ENCODE measurements around the gene CCDC158.
"Not testable (repeated sequence)": the region's sequence is repeated elsewhere in the genome, so short reads cannot be mapped to it uniquely, and the experiment has no call there.

The CCDC158 gene

DNA sequence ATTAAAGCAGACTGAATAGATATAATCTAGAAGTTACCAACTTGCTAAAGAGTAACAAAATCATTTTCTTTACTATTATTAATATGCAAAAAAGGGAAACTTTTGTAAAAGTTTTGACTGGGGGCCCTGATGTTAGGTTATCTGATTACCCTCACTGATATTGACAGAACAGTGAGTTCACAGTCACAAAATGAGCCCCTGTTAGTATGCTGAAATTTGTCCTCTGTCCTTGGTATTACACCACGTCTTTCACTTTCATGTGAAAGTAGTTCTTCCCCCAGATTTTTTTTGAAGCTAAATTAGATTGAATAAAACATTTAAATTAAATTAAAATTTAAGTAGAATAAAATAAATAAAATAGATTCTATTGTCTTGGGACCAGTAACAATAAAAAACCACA is 108.5 kb downstream of the CCDC158 start:
- DNase-seq (ENCODE audit: low read depth in 1 of 2, low spot score in 1 of 2) = no peak

DNA sequence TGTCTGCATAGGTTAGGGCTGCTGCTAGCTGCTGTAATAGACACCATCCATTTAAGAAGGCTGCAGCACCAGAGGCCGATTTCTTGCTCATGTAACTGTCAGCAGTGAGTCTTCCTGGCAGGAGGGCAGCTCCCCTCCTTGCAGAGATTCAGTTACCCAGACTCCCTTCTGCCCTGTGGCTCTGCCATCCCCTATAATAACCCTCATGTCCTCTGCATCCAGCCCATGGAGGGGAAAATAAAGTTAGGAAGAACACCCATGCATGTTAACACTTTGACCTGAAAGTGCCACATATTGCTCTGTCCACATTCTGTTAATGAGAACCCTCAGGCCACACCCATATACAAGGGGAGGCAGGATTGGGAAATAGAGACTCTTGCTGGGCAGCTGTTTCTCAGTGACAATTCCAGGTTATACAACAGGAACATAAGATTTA is 109.0 kb downstream of the CCDC158 start:
- no peak for DNase-seq (ENCODE audit: low read depth in 1 of 2, low spot score in 1 of 2)

DNA sequence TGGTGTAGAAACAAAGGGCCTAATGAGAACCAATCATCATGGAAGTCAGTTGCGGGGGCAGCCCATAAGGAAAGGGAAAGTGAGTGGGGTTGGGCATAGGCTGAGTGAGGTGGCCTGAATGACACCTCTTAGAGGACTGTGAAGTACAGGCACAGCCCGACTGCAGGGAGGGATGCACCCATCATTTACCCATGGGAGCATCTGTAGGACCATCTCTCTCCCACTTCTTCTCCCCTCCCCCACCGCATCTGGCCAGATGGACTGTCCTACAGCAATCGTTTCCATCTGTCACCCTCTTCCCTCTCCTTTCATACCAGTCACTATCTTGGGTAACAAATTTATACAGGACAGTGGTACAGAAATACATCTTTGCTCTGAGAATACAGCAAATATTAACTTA is 110.3 kb downstream of the CCDC158 start:
- DNase-seq (ENCODE audit: low read depth in 1 of 2, low spot score in 1 of 2) = no peak

DNA sequence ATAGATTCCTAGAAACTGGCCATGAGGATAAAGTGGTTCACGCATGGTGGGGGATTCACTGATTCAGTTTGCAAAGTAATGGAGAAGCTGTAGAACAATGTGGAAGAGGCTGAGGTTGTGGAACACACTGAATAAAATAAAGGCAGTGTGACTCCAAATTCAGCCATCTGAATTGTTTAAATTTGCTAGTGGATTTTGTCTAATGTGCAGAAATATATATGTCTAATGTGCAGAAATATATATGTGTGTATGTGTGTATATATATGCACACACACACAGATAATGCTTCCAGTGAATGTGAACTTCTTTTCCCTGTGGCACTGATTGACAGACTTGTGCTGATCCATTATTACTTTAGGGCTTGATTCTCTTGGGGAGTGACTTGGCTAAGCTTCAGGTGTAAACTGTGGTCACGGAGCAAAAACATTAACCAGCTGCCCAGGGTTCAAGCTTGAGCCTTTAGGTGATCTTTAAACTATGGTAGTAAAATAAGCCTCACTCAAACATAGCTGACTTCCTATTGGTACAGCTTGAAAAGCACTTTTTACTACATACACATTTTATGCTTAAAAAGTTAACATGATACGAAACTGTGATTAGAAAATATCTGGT is 110.9 kb downstream of the CCDC158 start:
- DNase-seq (ENCODE audit: low read depth in 1 of 2, low spot score in 1 of 2) = no peak

DNA sequence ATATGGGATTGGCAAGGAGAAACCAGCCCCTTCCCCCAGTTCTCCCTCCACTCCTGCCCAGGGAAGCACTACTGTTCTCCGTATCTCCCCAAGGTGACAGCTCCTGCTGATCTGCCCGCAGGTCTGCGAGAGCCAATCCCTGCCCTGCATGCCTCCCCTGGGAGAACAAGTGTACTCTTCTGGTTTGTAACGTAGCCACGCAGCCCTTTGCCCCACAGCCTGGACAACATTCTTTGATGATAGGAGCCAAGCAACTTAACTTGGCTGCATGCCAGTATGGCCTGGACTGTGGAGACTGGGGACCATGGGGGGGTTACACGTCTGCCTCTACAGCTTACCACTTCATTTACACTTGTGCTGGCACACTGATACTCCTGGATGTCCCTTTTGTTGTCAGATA is 112.4 kb downstream of the CCDC158 start:
- no peak for DNase-seq (ENCODE audit: low read depth in 1 of 2, low spot score in 1 of 2)

DNA sequence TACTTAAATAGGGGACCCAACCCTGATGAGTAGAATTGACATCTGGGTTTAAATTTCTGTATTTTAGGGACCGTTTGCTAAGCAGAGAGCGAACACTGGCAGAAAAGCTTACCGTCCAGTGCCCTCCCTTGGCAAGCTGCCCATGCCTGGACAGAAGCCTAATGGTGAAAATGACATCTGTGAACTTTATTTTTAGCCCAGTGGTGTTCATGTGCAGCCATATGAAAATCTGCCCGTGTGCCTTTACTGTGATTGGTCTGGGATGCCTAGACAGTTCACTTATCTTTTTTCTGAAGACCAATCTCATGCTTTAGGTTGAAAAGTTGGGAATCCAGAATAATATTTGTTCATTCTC is 113.3 kb downstream of the CCDC158 start:
- DNase-seq (ENCODE audit: low read depth in 1 of 2, low spot score in 1 of 2) = no peak

DNA sequence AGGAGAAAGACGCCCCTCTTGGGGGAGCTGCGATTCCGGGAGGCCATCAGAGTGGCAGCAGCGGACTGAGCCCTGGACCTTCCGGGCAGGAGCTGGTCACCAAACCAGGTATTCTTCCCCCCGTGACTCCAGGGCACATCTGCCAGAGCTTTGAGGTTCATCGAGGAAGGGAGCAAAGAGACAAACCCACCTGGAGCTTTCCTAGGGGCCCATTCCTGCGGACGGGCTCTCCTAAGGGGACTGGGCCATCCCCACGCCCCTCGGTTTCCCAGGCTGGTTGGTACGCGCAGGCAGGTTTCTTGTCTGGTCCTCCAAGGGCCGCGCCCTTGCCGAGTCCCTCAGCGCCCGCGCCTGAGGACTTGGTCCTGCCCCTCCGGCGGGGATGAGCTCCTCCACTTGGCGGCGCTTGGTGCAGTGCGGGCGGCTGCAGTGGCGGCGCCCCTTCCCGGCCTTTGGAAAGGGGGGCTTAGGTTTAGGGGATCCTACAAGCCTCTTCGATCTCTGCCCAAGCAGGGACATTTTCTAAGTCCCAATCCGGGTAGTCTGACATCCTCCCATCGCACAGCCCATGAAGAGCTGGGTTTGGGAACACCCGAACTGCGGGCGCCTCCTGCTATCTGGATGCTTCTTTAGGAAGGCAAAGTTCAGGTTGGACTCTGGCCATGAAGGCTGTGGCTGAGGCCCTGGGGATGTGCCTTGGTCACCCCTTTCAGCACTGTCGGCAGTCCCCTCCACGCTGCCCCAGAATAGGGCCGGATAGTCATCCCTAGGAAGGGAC is 113.9 kb downstream of the CCDC158 start:
- no peak for DNase-seq (ENCODE audit: low read depth in 1 of 2, low spot score in 1 of 2)

DNA sequence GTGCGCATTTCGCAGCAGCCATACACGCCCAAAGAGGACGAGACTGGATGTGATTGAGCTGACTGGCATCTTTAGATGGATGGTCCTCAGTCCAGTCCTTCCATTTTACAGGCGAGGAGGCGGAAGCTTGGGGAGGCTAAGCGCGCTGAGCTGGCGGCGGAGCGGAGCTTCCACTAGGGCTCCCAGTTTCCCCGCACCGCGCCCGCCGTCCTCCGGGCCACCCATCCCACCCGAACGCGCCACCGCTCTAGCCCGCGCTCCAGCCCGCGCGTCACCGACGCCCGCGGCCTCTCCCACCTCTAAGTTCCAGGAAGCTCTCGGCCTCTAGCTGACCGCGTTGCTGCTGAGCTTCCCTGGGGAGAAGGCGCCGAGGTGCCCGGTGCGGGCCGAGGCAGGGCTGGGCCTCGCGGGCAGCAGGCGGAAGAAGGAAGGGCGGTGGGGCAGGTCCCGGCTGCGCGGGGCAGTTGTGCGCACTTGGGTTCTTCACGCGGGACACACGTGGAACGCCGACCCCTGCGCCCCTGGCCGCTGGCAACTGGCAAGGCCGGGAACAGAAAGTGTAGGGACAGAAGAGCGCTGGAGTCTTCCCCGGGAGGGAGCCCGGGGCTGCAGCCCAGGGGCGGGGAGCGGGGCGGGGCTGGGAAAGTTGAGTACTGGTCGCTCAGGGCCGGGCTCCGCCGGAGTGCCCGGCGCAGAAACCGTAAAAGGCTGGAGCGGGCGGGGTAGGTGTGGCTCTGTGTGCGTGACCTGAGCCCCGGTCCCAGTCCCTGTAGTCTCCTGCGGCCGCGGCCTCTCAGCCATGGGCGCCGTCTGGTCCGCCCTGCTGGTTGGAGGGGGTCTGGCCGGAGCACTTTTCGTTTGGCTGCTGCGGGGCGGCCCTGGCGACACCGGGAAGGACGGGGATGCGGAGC is 114.7 kb downstream of the CCDC158 start, which contains the start of gene STBD1:
Gene STBD1, plus strand, starts transcription at position 763 of the 911 bp plus-strand sequence. Its CDS starts 37 bp downstream, at position 800.
- DNase-seq (ENCODE audit: low read depth in 1 of 2, low spot score in 1 of 2) = no peak

DNA sequence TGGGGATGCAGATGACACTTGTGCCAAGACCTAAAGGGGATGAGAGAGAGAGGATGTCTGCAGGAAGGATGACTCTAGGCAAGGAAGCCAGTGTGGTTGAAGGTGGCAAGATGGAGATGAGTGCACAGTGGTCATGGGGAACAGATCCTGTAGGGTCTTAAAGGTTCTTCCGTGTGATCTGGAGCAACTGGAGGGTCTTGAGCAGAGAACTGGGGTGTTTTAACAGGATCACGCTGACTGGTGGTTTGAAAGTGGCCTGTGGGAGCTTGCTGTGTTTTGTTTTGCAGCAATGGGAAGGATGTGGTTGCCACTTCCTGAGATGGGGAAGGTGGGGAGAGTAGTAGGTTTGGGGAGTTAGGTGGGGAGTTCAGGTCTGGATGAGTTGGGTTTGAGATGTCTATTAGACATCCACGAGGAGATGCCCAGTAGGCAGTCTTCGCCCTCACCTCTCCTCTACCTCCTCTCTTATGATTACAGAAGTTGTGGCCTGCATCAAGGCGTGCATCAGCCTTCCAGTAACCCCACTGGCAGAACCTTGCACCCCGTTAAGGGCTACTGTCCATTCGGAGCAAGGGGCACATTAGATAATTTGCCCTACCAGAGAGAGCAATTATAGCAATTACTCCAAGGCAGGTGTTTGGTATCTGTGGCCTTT is 115.8 kb downstream of the CCDC158 start:
- no peak for DNase-seq (ENCODE audit: low read depth in 1 of 2, low spot score in 1 of 2)

DNA sequence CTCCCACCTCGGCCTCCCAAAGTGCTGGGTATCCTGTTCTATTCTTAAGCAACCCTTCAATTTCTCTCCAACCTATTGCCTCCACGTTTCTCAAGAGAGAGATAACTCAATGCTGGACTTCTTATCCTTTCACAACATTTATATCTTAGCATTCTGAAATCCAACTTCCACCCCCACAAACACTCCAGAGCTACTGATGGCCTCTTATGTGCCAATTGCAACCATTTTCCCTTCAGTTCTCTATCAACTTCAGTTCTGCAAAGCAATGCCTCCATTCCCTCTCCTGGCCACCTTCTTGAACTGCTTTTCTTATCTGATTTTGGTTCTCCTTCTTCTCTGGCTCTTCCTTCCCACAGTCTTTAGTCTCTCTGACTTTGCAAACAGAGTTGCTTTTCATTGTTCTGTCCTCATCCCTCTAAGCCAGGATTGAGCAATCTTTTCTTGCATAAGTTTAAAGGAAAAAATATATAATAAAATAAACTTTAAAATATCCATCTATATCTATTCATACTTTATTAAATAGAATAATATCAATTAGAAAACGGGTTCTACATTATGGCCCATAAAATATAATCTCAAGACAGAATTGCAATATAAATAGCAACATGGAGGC is 118.0 kb downstream of the CCDC158 start:
- DNase-seq (ENCODE audit: low read depth in 1 of 2, low spot score in 1 of 2) = no peak

DNA sequence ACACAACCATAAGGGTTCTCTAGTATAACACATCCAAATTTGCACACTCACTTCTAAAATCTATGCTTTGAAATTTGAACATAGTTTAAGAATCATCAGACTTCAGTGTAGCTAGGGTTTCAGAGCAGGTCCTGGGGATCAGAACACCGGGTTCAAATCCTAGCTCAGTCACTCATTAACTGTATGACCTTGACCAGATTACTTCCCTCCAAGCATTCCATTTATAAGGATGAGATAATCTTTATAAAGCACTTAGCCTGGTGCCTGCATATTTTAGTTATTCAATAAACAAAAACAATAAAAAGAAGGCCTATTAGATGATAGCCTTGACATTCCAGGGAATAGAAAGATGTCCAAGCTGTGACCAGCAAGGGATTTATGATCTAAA is 119.2 kb downstream of the CCDC158 start:
- DNase-seq (ENCODE audit: low read depth in 1 of 2, low spot score in 1 of 2) = no peak

DNA sequence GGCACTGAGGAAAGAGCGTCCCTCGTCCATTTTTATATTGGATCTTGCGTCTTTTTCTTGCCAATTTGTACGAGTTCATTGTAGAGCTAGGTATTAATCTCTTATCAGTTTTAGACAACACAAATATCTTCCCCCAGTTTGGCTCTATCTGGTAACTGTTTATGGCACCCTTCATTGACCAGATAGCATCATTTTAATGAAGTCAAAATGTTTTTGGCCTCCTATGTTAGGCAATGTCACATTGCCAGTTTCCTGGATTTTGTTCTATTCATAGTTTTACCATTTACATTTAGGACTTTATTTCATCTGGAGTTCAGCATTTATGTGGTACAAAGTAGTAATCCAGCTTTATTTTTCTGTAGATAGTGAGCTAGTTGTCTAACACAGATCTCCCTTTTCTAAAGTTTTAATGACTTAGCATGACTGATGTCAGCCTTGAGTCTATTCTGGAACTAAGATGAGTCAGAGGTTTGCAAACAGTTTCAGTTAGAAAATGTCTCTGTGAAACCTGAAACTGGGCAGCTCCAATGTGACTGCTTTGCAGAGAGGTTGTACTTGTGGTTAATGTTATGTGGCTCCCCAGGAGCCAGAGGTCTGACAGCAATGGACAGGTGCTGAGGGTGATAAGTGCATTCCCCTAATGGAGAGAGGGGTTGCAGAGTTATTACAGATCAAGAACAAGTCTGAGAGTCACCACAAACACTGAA is 119.7 kb downstream of the CCDC158 start:
- DNase-seq (ENCODE audit: low read depth in 1 of 2, low spot score in 1 of 2) = no peak

DNA sequence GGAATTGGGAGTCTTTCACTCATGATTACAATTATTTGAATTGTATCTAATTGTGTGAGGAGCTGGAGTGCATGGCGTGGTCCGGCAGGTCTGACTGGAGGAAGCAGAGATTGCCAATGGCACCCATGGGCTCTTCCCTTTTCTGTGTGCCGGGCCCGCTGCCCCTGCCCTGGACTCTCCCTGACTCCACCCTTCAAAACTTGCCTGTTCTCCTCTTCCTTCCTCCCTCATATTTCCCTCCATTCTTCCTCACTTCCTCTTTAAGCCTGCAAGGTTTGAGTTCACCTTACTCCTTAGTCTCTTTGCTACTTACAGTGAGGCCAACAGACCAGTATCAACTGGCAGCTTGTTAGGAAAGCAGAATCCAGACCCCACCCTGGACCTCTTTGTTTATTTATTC is 120.9 kb downstream of the CCDC158 start:
- DNase-seq (ENCODE audit: low read depth in 1 of 2, low spot score in 1 of 2) = no peak

DNA sequence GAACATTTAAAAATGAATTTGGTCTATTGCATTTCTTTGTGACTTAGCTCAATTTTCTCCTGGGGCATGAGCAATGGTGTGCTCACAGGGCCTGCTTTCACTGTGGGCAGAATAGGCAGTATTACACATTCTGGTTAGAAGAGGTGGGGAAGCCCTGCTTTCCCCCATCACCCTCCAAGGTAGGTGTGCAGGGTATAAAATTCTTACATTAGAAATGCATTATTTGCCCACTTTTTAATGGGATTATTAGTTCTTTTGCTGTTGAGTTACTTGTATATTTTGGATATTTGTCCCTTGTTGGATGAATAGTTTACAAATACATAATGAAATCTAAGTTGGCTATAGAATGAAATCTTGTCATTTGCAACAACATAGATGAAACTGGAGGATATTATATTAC is 122.7 kb downstream of the CCDC158 start:
- no peak for DNase-seq (ENCODE audit: low read depth in 1 of 2, low spot score in 1 of 2)

DNA sequence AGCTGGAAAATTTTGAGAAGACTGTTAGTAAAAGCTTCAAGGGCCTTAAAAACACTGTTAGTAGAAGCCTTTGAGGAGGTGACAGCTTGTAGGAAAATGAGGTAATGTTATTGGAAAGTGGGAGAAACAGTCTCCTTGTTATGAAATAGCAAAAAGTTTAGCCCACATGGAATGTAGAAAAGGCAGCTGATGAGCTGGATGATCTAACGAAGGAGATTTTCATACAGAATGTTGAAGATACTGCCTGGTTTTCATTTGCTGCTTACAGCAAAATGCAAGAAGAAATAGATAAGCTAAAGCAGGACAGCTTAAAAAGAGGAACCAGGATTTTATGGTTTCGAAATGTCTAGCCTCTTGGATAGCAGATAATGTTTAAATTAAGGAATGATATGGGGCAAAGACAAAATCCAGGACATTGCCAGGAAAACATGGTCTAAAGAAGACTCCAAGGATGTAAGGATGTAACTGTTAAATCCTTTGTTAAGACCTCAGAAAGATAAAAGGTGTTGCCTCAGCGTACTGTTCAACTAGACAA is 124.6 kb downstream of the CCDC158 start:
- DNase-seq (ENCODE audit: low read depth in 1 of 2, low spot score in 1 of 2) = no peak

DNA sequence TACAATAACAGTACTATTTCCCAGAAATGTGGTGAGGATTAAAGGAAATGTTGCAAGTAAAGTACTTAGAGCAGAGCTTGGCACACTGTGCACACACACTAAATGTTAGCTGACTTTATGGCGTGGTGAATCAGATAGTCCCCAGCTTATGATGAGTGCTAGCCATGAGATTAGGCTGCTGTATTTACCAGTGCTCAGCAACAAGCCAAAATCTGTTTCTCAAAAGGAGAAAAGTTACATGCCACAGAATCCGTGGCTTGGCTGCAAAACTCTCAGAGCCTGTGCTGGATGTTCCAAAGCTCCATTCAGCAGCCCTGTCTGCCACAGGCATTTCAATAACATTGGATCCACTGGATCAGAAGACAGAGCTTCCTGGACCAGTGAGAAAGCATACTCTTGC is 127.2 kb downstream of the CCDC158 start:
- no peak for DNase-seq (ENCODE audit: low read depth in 1 of 2, low spot score in 1 of 2)

DNA sequence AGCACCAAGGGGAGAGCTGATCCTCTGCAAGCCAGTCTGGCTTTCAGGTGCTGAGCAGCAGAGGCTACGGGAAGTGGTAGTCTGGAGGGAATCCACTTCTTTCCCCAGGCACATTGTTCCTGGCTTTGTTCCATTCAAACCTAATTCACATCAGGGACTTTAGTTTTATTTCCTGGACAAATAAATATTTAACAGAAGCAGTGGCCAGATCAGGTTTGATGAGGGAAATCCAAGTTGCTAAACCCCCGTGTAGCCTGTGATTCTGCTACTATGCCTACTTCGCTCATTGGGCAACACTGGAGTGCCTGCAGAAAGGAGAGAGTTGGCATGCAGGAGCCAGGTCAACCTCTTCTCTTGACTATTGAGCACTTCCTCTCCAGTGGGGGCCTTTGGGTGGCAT is 128.2 kb downstream of the CCDC158 start:
- DNase-seq (ENCODE audit: low read depth in 1 of 2, low spot score in 1 of 2) = no peak

DNA sequence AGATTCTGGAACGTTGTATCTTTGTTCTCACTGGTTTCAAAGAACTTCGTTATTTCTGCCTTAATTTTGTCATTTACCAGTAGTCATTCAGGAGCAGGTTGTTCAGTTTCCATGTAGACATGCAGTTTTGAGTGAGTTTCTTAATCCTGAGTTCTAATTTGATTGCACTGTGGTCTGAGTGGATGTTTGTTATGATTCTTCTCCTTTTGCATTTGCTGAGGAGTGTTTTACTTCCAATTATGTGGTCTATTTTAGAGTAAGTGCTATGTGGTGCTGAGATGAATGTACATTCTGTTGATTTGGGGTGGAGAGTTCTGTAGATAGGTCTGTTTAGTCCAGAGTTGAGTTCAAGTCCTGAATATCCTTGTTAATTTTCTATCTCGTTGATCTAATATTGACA is 133.1 kb downstream of the CCDC158 start:
- not testable (repeated sequence) for DNase-seq (ENCODE audit: low read depth in 1 of 2, low spot score in 1 of 2)

DNA sequence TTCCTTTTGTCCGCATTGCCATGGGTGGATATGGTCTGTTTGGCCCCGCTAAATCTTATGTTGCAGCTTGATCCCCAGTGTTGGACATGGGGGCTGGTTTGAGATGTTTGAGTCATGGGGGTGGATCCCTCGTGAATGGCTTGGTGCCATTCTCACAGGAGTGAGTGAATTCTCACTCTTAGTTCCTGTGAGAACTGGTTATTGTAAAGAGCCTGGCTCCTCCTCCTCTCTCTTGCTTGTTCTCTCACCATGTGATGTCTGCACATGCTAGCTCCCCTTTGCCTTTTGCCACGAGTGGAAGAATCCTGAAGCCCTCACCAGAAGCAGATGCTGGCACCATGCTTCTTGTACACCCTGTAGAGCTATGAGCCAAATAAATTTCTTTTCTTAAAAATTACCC is 137.0 kb downstream of the CCDC158 start:
- DNase-seq (ENCODE audit: low read depth in 1 of 2, low spot score in 1 of 2) = no peak
